H9 (cell line): ENCODE data around the gene RHEX. TPM values are rescaled to one million over a fixed set of nuclear protein-coding genes. Genes with fewer than 3 reads are reported as not detected.
"Not testable (repeated sequence)": the region's sequence is repeated elsewhere in the genome, so short reads cannot be mapped to it uniquely, and the experiment has no call there.

Experiments
- DNase-seq: peaks from one replicate; pipeline ENCODE4 v3.0.0-alpha.2; 2017
- H2AFZ ChIP-seq: one replicate; pipeline ENCODE4 v1.6.1; 2013; ENCODE audit warnings: mild to moderate bottlenecking, low read length, control low read depth, moderate library complexity
- H2AK5ac ChIP-seq: 2 replicates; pipeline ENCODE4 v1.6.1; 2013; ENCODE audit warnings: low read length, control low read depth, mixed read lengths; ENCODE audit not compliant: insufficient read length
- H2BK120ac ChIP-seq: one replicate; pipeline ENCODE4 v1.6.1; 2013; ENCODE audit warnings: low read depth, mild to moderate bottlenecking, low read length, control low read depth, inconsistent platforms; ENCODE audit not compliant: poor library complexity, severe bottlenecking
- H2BK12ac ChIP-seq: 2 replicates; pipeline ENCODE4 v1.6.1; 2013; ENCODE audit warnings: low read length, control low read depth, mixed read lengths, low read depth; ENCODE audit not compliant: insufficient read length
- H2BK15ac ChIP-seq: 2 replicates; pipeline ENCODE4 v1.6.1; 2013; ENCODE audit warnings: low read depth, low read length, control low read depth
- H2BK20ac ChIP-seq: one replicate; pipeline ENCODE4 v1.6.1; 2013; ENCODE audit warnings: low read depth, mild to moderate bottlenecking, low read length, control low read depth, inconsistent platforms; ENCODE audit not compliant: poor library complexity, severe bottlenecking
- H2BK5ac ChIP-seq: 2 replicates; pipeline ENCODE4 v1.6.1; 2013; ENCODE audit warnings: low read length, control low read depth, mixed read lengths; ENCODE audit not compliant: insufficient read length
- H3K14ac ChIP-seq: 2 replicates; pipeline ENCODE4 v1.6.1; 2013; ENCODE audit warnings: low read length, control low read depth; ENCODE audit not compliant: insufficient read depth
- H3K18ac ChIP-seq: 2 replicates; pipeline ENCODE4 v1.6.1; 2013; ENCODE audit warnings: low read depth, mild to moderate bottlenecking, mixed read lengths, low read length, control low read depth; ENCODE audit not compliant: insufficient read length
- H3K23ac ChIP-seq: 2 replicates; pipeline ENCODE4 v1.6.1; 2013; ENCODE audit warnings: low read length, control low read depth, mixed read lengths, low read depth; ENCODE audit not compliant: insufficient read length
- H3K23me2 ChIP-seq: 2 replicates; pipeline ENCODE4 v1.6.1; 2013; ENCODE audit warnings: low read depth, mild to moderate bottlenecking, mixed read lengths, low read length, control low read depth; ENCODE audit not compliant: insufficient read length, poor library complexity, severe bottlenecking
- H3K27ac ChIP-seq: 2 replicates; pipeline ENCODE4 v1.5.1; 2013; ENCODE audit warnings: low read length, control low read depth, mixed read lengths, low read depth; ENCODE audit not compliant: insufficient read length
- H3K27me3 ChIP-seq: 2 replicates; pipeline ENCODE4 v1.6.1; 2013; ENCODE audit warnings: low read length, control low read depth, inconsistent platforms; ENCODE audit not compliant: insufficient read depth
- H3K4ac ChIP-seq: 2 replicates; pipeline ENCODE4 v1.6.1; 2013; ENCODE audit warnings: low read depth, mild to moderate bottlenecking, control low read depth, inconsistent platforms, low read length, moderate library complexity
- H3K4me1 ChIP-seq: 2 replicates; pipeline ENCODE4 v1.6.1; 2013; ENCODE audit warnings: low read length, control low read depth, inconsistent platforms; ENCODE audit not compliant: insufficient read depth
- H3K4me2 ChIP-seq: 2 replicates; pipeline ENCODE4 v1.6.1; 2013; ENCODE audit warnings: low read length, control low read depth, mixed read lengths; ENCODE audit not compliant: insufficient read length, insufficient read depth
- H3K56ac ChIP-seq: 2 replicates; pipeline ENCODE4 v1.6.1; 2013; ENCODE audit warnings: low read depth, mild to moderate bottlenecking, mixed read lengths, low read length, control low read depth; ENCODE audit not compliant: insufficient read length
- H3K79me1 ChIP-seq: 2 replicates; pipeline ENCODE4 v1.6.1; 2013; ENCODE audit warnings: low read depth, mild to moderate bottlenecking, moderate library complexity, low read length, control low read depth, inconsistent platforms; ENCODE audit not compliant: insufficient read depth, poor library complexity, severe bottlenecking
- H3K79me2 ChIP-seq: 2 replicates; pipeline ENCODE4 v1.6.1; 2013; ENCODE audit warnings: low read length, control low read depth, inconsistent platforms; ENCODE audit not compliant: insufficient read depth
- H3K9ac ChIP-seq: 2 replicates; pipeline ENCODE4 v1.6.1; 2013; ENCODE audit warnings: low read length, control low read depth, mixed read lengths; ENCODE audit not compliant: insufficient read length; ENCODE audit errors: extremely low read depth
- H3K9me3 ChIP-seq: one replicate; pipeline ENCODE4 v1.6.1; 2013; ENCODE audit warnings: low read depth, low read length, inconsistent platforms; ENCODE audit not compliant: control insufficient read depth
- H3T11ph ChIP-seq: one replicate; pipeline ENCODE4 v1.6.1; 2013; ENCODE audit warnings: mild to moderate bottlenecking, low read length, control low read depth, inconsistent platforms
- H4K20me1 ChIP-seq: one replicate; pipeline ENCODE4 v1.6.1; 2013; ENCODE audit not compliant: control insufficient read depth, insufficient read length, insufficient read depth
- H4K5ac ChIP-seq: 2 replicates; pipeline ENCODE4 v1.6.1; 2013; ENCODE audit warnings: low read depth, mild to moderate bottlenecking, mixed read lengths, low read length, control low read depth; ENCODE audit not compliant: insufficient read length
- H4K8ac ChIP-seq: replicated peaks from 2 replicates; pipeline ENCODE4 v1.6.1; 2013; ENCODE audit warnings: low read length, control low read depth, mixed read lengths, low read depth; ENCODE audit not compliant: insufficient read length
- H4K91ac ChIP-seq: 2 replicates; pipeline ENCODE4 v1.6.1; 2013; ENCODE audit warnings: low read depth, mild to moderate bottlenecking, moderate library complexity, mixed read lengths, low read length, control low read depth; ENCODE audit not compliant: insufficient read length
- H3K27ac Mint-ChIP-seq, 3 experiments: 2 replicates in 2 of 3; 3 replicates in 1 of 3; pipeline ENCODE4 v1.8.0; 2020 to 2021; ENCODE audit warnings: mixed read lengths in 3 of 3, mild to moderate bottlenecking in 1 of 3, moderate library complexity in 1 of 3
- H3K27me3 Mint-ChIP-seq: 2 replicates; pipeline ENCODE4 v1.8.0; 2021; ENCODE audit warnings: low read depth, mild to moderate bottlenecking, moderate library complexity, mixed read lengths
- H3K36me3 Mint-ChIP-seq, 3 experiments: 2 replicates in 2 of 3; 3 replicates in 1 of 3; pipeline ENCODE4 v1.8.0; 2020 to 2021; ENCODE audit warnings: low read depth in 3 of 3, mixed read lengths in 3 of 3; ENCODE audit not compliant: insufficient read depth in 1 of 3
- H3K4me1 Mint-ChIP-seq, 2 experiments: 2 replicates each; pipeline ENCODE4 v1.8.0; 2020; ENCODE audit warnings: mixed read lengths in 2 of 2
- H3K4me3 Mint-ChIP-seq, 2 experiments: 2 replicates in 1 of 2; 3 replicates in 1 of 2; pipeline ENCODE4 v1.8.0; 2020 to 2021; ENCODE audit warnings: mild to moderate bottlenecking in 2 of 2, mixed read lengths in 2 of 2, moderate library complexity in 1 of 2
- H3K9me3 Mint-ChIP-seq, 2 experiments: 2 replicates in 1 of 2; 3 replicates in 1 of 2; pipeline ENCODE4 v1.8.0; 2020; ENCODE audit warnings: mild to moderate bottlenecking in 2 of 2, mixed read lengths in 2 of 2, moderate library complexity in 1 of 2
- WGBS: extraction: QIAGEN DNeasy Blood & Tissue Kit; methylation state at CpG from one replicate; pipeline ENCODE4 v1.1.7; 2013; ENCODE audit warnings: missing lambda C conversion rate, low lambda C conversion rate, mixed read lengths; ENCODE audit not compliant: insufficient read length; ENCODE audit errors: extremely low coverage; 5-methylcytosine and 5-hydroxymethylcytosine counted together
- total RNA-seq: library from RNA; stranded (reverse); gene quantifications from 2 replicates; pipeline ENCODE4 v1.2.1, GENCODE V29; 2021

The RHEX gene
- total RNA-seq, 1 experiment from 2014 or later, result not detected

- WGBS, result no CpG with 5 or more reads among the region's 4 CpGs
- not testable (repeated sequence) for H3K23ac ChIP-seq, H3K4ac ChIP-seq, H3K27ac ChIP-seq, H3K4me1 ChIP-seq, H2BK12ac ChIP-seq, H3K79me1 ChIP-seq, H4K5ac ChIP-seq, H3K4me3 Mint-ChIP-seq, H3K56ac ChIP-seq, H2BK15ac ChIP-seq, H3K18ac ChIP-seq, H3K79me2 ChIP-seq, H2BK120ac ChIP-seq, H4K8ac ChIP-seq, H3K9ac ChIP-seq, H3K27me3 ChIP-seq, H2AFZ ChIP-seq, H3K27ac Mint-ChIP-seq, H3K9me3 ChIP-seq, H2BK20ac ChIP-seq, H3K4me2 ChIP-seq, H3K36me3 Mint-ChIP-seq, H3T11ph ChIP-seq, H3K4me1 Mint-ChIP-seq, H4K20me1 ChIP-seq, H2BK5ac ChIP-seq, H3K14ac ChIP-seq, H2AK5ac ChIP-seq, H3K9me3 Mint-ChIP-seq, H3K27me3 Mint-ChIP-seq, H3K23me2 ChIP-seq, DNase-seq, H4K91ac ChIP-seq
Measured at GRCh38 chr1:206053616-206054015, 643 bp downstream of the RHEX start.

- not testable (repeated sequence) for H4K8ac ChIP-seq, H3K23me2 ChIP-seq, H2BK15ac ChIP-seq, H2BK120ac ChIP-seq, H3K9me3 Mint-ChIP-seq, H3K27ac ChIP-seq, H3K18ac ChIP-seq, H4K5ac ChIP-seq, H2BK5ac ChIP-seq, H2AK5ac ChIP-seq, H2AFZ ChIP-seq, H4K20me1 ChIP-seq, H3K23ac ChIP-seq, H3K9ac ChIP-seq, H3K79me2 ChIP-seq, H3K14ac ChIP-seq, H3K4ac ChIP-seq, H3K9me3 ChIP-seq, H3K4me1 ChIP-seq, H3K27me3 ChIP-seq, H3K4me2 ChIP-seq, H3K4me1 Mint-ChIP-seq, H2BK20ac ChIP-seq, H3K27ac Mint-ChIP-seq, DNase-seq, H2BK12ac ChIP-seq, H3K56ac ChIP-seq, H3K4me3 Mint-ChIP-seq, H3K36me3 Mint-ChIP-seq, H3K27me3 Mint-ChIP-seq, H3K79me1 ChIP-seq, H3T11ph ChIP-seq, H4K91ac ChIP-seq
- WGBS, result no CpG with 5 or more reads among the region's 12 CpGs
Measured at GRCh38 chr1:206055069-206055625, 2.2 kb downstream of the RHEX start.
